Fibroblast of villous mesenchyme (primary cell): ENCODE data around the gene RBPMS2. TPM values are rescaled to one million over a fixed set of nuclear protein-coding genes. Genes with fewer than 3 reads are reported as not detected.
"Not testable (repeated sequence)": the region's sequence is repeated elsewhere in the genome, so short reads cannot be mapped to it uniquely, and the experiment has no call there.

Experiments
- DNase-seq: peaks from one replicate; pipeline ENCODE4 v3.0.0-alpha.2; 2010; ENCODE audit warnings: low read depth
- H3K4me3 ChIP-seq: 2 replicates; pipeline ENCODE4 v1.5.1; 2011; ENCODE audit warnings: low read depth, mild to moderate bottlenecking, low read length
- CTCF ChIP-seq: IDR thresholded peaks from 2 replicates; pipeline ENCODE4 v1.5.1; 2012; ENCODE audit warnings: low read depth, mild to moderate bottlenecking, low read length; ENCODE audit not compliant: insufficient read depth
- total RNA-seq: library from RNA; depleted of rRNA; stranded (reverse); fragments of >200 nt; gene quantifications from 2 replicates; pipeline ENCODE4 v1.2.3, GENCODE V29; 2012

RBPMS2 gene
- total RNA-seq, 1 donor, result not detected

- no peak for TF ChIP-seq CTCF
- H3K4me3 ChIP-seq, result no peak overlapping the region
- no peak for DNase-seq
These were observed 28.1 kb upstream of the RBPMS2 start for GRCh38 chr15:64803526-64803925.

GRCh38 chr15:64800476-64800875, 25.1 kb upstream of the RBPMS2 start:
- no peak for DNase-seq
- no peak for TF ChIP-seq CTCF

DNA sequence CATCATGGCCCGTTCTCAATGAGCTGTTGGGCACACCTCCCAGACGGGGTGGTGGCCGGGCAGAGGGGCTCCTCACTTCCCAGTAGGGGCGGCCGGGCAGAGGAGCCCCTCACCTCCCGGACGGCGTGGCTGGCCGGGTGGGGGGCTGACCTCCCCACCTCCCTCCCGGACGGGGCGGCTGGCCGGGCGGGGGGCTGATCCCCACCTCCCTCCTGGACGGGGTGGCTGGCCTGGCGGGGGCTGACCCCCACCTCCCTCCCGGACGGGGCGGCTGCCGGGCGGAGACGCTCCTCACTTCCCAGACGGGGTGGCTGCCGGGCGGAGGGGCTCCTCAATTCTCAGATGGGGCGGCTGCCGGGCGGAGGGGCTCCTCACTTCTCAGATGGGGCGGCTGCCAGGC, 23.5 kb upstream of the RBPMS2 start:
- H3K4me3 ChIP-seq, DNase-seq: not testable (repeated sequence)

More at GRCh38 chr15:64800476-64800875, 25.1 kb upstream of the RBPMS2 start:
- H3K4me3 ChIP-seq, result no peak overlapping the region

GRCh38 chr15:64795921-64796320, 20.5 kb upstream of the RBPMS2 start:
- H3K4me3 ChIP-seq, DNase-seq: not testable (repeated sequence)

DNA sequence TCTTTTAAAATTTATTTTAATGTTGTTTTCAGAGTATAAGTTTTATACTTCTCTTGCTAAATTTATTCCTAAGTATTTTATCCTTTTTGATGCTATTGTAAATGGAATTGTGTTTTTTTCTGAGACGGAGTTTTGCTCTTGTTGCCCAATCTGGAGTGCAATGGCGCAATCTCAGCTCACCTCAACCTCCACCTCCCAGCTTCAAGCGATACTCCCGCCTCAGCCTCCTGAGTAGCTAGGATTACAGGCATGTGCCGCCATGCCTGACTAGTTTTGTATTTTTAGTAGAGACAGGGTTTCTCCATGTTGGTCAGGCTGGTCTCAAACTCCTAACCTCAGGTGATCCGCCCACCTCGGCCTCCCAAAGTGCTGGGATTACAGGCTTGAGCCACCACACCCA, 19.9 kb upstream of the RBPMS2 start:
- H3K4me3 ChIP-seq, DNase-seq: not testable (repeated sequence)

DNA sequence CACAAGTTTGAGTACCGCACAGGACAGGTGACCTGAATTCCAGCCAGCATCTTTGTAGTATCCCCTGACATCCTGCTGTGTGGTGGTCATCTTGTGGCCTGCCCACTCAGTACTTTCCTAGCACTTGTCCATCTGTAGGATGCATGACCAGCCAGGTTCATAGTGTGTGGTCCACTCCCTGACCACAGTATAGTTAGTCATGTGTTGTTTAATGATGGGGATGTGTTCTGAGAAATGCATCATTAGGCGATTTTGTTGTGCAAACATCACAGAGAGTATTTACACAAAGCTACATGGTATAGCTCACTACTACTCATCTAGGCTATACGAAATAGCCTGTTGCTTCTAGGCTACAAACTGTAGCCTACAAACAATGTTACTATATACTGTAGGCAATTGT, 16.9 kb upstream of the RBPMS2 start:
- H3K4me3 ChIP-seq, result no peak overlapping the region
- TF ChIP-seq CTCF, result no peak
- DNase-seq, result peak; percentile 11

DNA sequence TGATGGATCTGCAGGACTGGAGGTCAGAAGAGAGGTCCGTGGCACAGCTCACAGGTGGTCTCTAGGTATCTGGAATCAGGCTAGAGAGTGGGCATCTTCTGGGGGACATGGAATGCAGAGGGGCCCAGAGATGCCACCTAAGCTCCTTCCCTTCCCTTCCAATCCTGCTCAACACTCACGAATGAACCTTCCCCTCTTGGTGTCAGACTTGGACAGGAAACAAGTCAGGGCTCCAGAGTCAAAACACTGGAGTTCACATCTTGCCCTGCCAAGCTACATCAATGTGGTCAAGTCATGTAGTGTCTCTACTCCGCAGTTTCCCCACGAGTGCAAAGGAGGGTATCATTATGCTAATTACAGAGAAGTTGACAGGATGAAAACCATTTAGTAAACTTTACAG, 16.0 kb upstream of the RBPMS2 start:
- no peak for TF ChIP-seq CTCF
- no peak for DNase-seq
- H3K4me3 ChIP-seq, result no peak overlapping the region

DNA sequence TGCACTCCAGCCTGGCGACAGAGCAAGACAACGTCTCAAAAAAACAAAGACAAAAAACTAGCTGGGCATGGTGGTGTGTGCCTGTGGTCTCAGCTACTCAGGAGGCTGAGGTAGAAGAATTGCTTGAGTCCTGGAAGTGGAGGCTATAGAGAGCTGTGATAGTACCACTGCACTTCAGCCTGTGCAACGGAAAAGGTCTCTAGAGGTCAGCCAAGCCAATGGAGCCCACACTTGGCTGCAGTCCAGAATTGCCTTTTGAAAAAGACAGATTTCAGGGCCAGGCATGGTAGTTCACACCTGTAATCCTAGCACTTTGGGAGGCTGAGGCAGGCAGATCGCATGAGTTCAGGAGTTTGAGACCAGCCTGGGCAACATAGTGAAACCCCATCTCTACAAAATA, 8.4 kb upstream of the RBPMS2 start:
- no peak for DNase-seq
- no peak for TF ChIP-seq CTCF
- H3K4me3 ChIP-seq, result no peak overlapping the region

- no peak overlapping the region for H3K4me3 ChIP-seq
- DNase-seq, result no peak
- TF ChIP-seq CTCF, result no peak
These were observed 7.4 kb upstream of the RBPMS2 start for GRCh38 chr15:64782751-64783150.
